Duodenal mucosa (tissue), 2 donors: ENCODE measurements around the gene CC2D1A.

Source experiments
- H3K27ac ChIP-seq: one replicate; pipeline ENCODE4 v1.7.0; 2013; ENCODE audit warnings: low read depth, low read length
- H3K27me3 ChIP-seq, 2 donors: one replicate each; pipeline ENCODE4 v1.7.0; 2013; ENCODE audit warnings: low read length in 2 of 2, control low read depth in 1 of 2; ENCODE audit not compliant: insufficient read depth in 2 of 2, control insufficient read depth in 1 of 2
- H3K36me3 ChIP-seq, 2 donors: one replicate each; pipeline ENCODE4 v1.7.0; 2013; ENCODE audit warnings: low read length in 2 of 2, control low read depth in 1 of 2; ENCODE audit not compliant: insufficient read depth in 2 of 2, control insufficient read depth in 1 of 2
- H3K4me1 ChIP-seq, 2 donors: one replicate each; pipeline ENCODE4 v1.7.0; 2013; ENCODE audit warnings: low read length in 2 of 2, control low read depth in 1 of 2; ENCODE audit not compliant: insufficient read depth in 2 of 2, control insufficient read depth in 1 of 2
- H3K4me3 ChIP-seq, 2 donors: one replicate each; pipeline ENCODE4 v1.7.0; 2013; ENCODE audit warnings: low read length in 2 of 2, low read depth in 1 of 2
- H3K9ac ChIP-seq, 2 donors: one replicate each; pipeline ENCODE4 v1.7.0; 2013; ENCODE audit warnings: low read length in 2 of 2, low read depth in 1 of 2
- H3K9me3 ChIP-seq, 2 donors: one replicate each; pipeline ENCODE4 v1.7.0; 2013; ENCODE audit warnings: low read length in 2 of 2, control low read depth in 1 of 2; ENCODE audit not compliant: control insufficient read depth in 1 of 2

CC2D1A gene

DNA sequence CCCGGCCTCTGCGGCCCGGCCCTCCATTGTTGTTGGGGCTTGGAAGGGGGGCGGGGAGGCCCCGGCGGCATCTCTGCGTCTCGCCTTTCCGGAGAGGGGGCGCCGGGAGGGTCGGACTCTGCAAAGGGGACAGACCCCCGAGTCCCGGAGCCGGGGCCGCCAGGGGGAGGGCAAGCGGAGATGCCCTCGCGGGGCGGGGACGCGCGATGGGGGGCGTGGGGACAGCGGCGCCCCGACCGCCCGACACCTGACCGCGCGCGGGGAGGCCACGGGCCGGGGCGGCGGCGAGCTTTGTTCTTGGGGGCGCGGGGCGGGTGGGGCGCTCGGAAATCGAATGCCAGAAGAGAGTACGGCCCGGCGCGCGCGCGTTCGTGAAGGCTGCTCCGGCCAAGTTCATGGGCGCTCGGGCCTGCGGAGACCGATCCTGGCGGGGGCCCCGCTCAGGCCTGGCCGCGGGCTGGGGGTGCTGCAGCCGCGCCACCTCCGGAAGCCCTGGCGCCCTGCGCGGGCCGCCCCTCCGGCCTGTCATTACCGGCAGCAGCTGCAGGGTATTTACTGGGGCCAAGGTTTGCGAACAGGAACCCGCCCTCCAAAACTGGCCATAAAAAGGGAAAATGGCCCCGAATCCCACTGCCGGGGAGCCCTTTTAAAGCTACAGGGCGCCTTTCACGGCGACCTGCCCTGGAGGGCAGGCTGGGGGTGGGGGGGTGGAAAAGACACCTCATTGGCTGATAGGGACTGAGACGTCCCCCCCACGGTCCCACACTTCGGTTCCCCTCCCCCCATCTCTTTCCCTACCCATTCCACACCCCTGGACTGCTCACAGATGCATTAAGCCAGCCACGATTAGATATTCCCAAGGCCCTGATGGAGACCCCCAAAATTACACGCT lies 40.2 kb upstream of the CC2D1A start:
- Histone ChIP-seq H3K36me3 (no peaks in the 10 kb centered on the region), H3K9ac (peak overlapping the region in 1 of 2 donors; percentile 51), H3K9me3 (no peaks in the 10 kb centered on the region), H3K27me3 (peaks cover 5 to 15% of the 10 kb centered on the region in 2 donors), H3K4me1 (peaks cover 17 to 24% of the 10 kb centered on the region in 2 donors), H3K4me3 (peak overlapping the region; percentile 54 to 58), H3K27ac (no peak overlapping the region)

DNA sequence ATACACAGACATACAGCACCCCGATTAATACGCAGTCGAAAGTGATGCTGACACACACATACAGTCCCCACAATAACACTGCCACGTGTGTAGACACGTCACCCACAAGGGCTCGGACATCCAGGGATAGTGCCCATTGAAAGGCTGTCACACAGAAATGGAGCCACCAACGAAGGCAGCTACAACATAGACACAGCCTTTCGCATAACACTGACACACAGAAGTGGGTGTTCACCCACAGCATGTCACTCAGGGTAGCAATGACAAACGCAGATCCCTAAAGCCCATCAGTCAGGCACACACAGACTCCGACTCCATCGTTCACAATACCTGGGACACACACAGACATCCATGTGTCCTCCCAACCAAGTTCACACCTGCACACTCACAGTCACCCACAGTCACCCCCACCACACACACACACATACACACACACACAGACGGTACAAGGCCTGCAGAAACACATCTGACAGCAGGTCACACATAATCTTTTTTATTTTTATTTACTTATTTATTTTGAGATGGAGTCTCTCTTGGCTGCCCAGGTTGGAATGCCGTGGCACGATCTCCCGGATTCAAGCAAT lies 39.4 kb upstream of the CC2D1A start:
- Histone ChIP-seq H3K4me1 (peaks cover 14 to 20% of the 10 kb centered on the region in 2 donors), H3K36me3 (no peaks in the 10 kb centered on the region), H3K27ac (no peak overlapping the region), H3K4me3 (peak overlapping the region; percentile 54 to 58), H3K9ac (peak overlapping the region in 1 of 2 donors; percentile 51), H3K27me3 (peaks cover 5 to 15% of the 10 kb centered on the region in 2 donors), H3K9me3 (no peaks in the 10 kb centered on the region)

- Histone ChIP-seq H3K9me3 (no peaks in the 10 kb centered on the region), H3K4me1 (peaks cover 10 to 17% of the 10 kb centered on the region in 2 donors), H3K36me3 (no peaks in the 10 kb centered on the region), H3K9ac (no peak overlapping the region), H3K27me3 (peaks cover 5 to 15% of the 10 kb centered on the region in 2 donors), H3K27ac (no peak overlapping the region), H3K4me3 (no peak overlapping the region)
Observed at GRCh38 chr19:13868663-13869062, 37.3 kb upstream of the CC2D1A start.

- peaks cover 5 to 10% of the 10 kb centered on the region in 2 donors for H3K27me3 ChIP-seq
- H3K4me1 ChIP-seq, result peaks cover 8 to 15% of the 10 kb centered on the region in 2 donors
- no peak overlapping the region for H3K4me3 ChIP-seq
- H3K9ac ChIP-seq, result no peak overlapping the region
- no peaks in the 10 kb centered on the region for H3K9me3 ChIP-seq
- no peaks in the 10 kb centered on the region for H3K36me3 ChIP-seq
- no peak overlapping the region for H3K27ac ChIP-seq
Observed at GRCh38 chr19:13869281-13869680, 36.7 kb upstream of the CC2D1A start.

DNA sequence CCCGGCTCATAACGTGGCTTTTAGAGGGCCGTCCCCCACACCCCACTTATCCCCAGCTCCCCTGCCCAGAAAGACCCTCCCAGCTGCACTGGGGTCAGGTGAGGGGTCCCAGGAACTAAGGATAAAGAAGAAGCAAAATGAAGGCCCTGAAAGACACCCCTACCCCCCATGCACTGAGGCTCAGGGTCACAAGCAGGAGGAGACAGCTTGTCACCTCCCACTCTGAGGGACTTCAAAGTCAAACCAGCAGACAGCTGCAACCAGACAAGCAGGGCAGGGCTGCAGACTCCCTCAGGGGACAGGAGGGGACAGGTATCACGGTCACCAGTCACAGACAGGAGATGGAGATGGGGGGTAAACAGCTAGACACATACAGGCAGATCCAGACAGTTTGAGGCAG lies 35.1 kb upstream of the CC2D1A start:
- Histone ChIP-seq H3K27me3 (peaks cover 5 to 7% of the 10 kb centered on the region in 2 donors), H3K4me1 (peaks cover 5 to 10% of the 10 kb centered on the region in 2 donors), H3K9ac (no peak overlapping the region), H3K9me3 (no peaks in the 10 kb centered on the region), H3K4me3 (no peak overlapping the region), H3K27ac (no peak overlapping the region), H3K36me3 (no peaks in the 10 kb centered on the region)

GRCh38 chr19:13872339-13872694 lies 33.7 kb upstream of the CC2D1A start:
- H3K27ac ChIP-seq, result no peak overlapping the region
- no peaks in the 10 kb centered on the region for H3K9me3 ChIP-seq
- H3K9ac ChIP-seq, result peak overlapping the region in 1 of 2 donors; percentile 39
- no peaks in the 10 kb centered on the region for H3K27me3 ChIP-seq
- H3K4me3 ChIP-seq, result peak overlapping the region; percentile 55 to 58
- H3K36me3 ChIP-seq, result no peaks in the 10 kb centered on the region
- H3K4me1 ChIP-seq, result peaks cover 7 to 9% of the 10 kb centered on the region in 2 donors

- H3K9me3 ChIP-seq, result no peaks in the 10 kb centered on the region
- no peak overlapping the region for H3K27ac ChIP-seq
- peaks cover 7 to 11% of the 10 kb centered on the region in 2 donors for H3K4me1 ChIP-seq
- H3K4me3 ChIP-seq, result peak overlapping the region; percentile 55 to 58
- no peaks in the 10 kb centered on the region for H3K27me3 ChIP-seq
- no peaks in the 10 kb centered on the region for H3K36me3 ChIP-seq
- H3K9ac ChIP-seq, result peak overlapping the region in 1 of 2 donors; percentile 39
Observed at GRCh38 chr19:13872695-13873389, 33.2 kb upstream of the CC2D1A start.

DNA sequence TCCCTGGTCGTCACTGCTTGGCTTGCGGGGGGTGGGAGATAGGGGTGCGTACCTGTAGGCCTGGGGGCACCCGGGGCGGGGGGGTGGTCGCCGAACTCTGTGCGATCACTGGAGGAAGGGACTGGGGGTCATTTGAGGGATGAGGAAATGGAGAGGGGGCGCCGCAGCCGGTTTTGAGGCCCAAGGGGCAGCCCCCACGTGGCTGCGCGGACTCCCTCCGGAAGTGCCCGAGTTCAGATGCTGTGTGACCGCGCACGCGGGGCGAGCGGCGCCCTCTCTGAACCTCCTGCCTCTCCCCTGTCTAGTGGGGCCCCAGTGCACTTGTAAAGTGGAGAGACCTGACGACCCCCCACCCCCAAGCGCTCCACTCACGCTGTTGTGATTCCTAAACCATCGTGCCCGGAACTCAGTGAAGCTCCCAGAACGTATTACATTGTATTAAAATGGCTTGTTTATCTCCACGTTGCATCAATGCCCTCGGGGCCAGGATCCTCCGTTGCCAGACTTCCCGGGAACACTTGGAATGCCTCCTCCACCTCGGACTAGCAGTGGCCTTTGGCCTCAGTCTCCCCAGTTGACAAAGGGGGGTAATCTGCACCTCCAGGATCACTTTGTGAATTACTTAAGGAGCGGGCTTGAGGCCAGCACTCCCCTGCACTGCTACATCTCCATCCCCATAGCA lies 32.0 kb upstream of the CC2D1A start:
- H3K4me3 ChIP-seq, result no peak overlapping the region
- no peaks in the 10 kb centered on the region for H3K36me3 ChIP-seq
- H3K9ac ChIP-seq, result no peak overlapping the region
- H3K4me1 ChIP-seq, result peaks cover 7 to 11% of the 10 kb centered on the region in 2 donors
- no peak overlapping the region for H3K27ac ChIP-seq
- H3K9me3 ChIP-seq, result no peaks in the 10 kb centered on the region
- H3K27me3 ChIP-seq, result no peaks in the 10 kb centered on the region

DNA sequence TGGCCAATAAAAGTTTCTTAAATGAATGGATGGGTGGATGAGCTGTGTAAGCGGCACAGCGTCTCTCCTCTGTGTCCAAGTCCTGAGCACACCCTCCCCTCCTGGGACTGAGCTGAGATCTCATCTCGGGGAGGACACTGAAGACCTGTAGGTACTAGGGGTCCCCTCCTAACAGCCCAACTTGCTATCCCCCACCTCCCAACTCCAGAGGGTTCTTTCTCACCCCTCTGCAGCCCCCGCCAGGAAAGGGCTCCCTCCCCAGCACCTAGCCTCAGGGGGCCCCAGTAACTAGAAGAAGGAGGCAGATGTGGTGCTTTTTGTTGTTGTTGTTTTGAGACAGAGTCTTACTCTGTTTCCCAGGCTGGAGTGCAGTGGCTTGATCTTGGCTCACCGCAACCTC lies 30.2 kb upstream of the CC2D1A start:
- peaks cover 13 to 21% of the 10 kb centered on the region in 2 donors for H3K4me1 ChIP-seq
- H3K9ac ChIP-seq, result no peak overlapping the region
- no peaks in the 10 kb centered on the region for H3K9me3 ChIP-seq
- H3K4me3 ChIP-seq, result no peak overlapping the region
- H3K27me3 ChIP-seq, result no peaks in the 10 kb centered on the region
- no peak overlapping the region for H3K27ac ChIP-seq
- H3K36me3 ChIP-seq, result no peaks in the 10 kb centered on the region
